OCI-LY3 (cell line): Measurements from ENCODE around the gene SLC6A6.
"Not testable (repeated sequence)": the region's sequence is repeated elsewhere in the genome, so short reads cannot be mapped to it uniquely, and the experiment has no call there.

Experiments used
- H2AFZ ChIP-seq: fragments of 200-600, 300-600 bp; shearing (Covaris generic); 2 replicates; pipeline ENCODE4 v1.6.0; 2014; ENCODE audit warnings: antibody characterized with exemption, low read depth, low read length
- H3K27ac ChIP-seq: fragments of 200-600, 300-600 bp; sonication (generic); 2 replicates; pipeline ENCODE4 v1.5.1; 2014; ENCODE audit warnings: mild to moderate bottlenecking, low read length, moderate library complexity, mixed read lengths
- H3K27me3 ChIP-seq: fragments of 200-600, 300-600 bp; sonication (generic); 2 replicates; pipeline ENCODE4 v1.6.1; 2014; ENCODE audit warnings: low read depth, low read length, mixed read lengths
- H3K36me3 ChIP-seq: fragments of 200-600, 300-600 bp; sonication (generic); replicated peaks from 2 replicates; pipeline ENCODE3; 2014; ENCODE audit warnings: low read depth, low read length, mixed read lengths
- H3K4me1 ChIP-seq: fragments of 300-600, 200-600 bp; sonication (generic); 2 replicates; pipeline ENCODE4 v1.6.1; 2014; ENCODE audit warnings: low read length, mixed read lengths
- H3K4me2 ChIP-seq: fragments of 200-600, 300-600 bp; sonication (generic); 2 replicates; pipeline ENCODE4 v1.6.1; 2014; ENCODE audit warnings: low read length, mixed read lengths
- H3K4me3 ChIP-seq: fragments of 300-600, 200-600 bp; sonication (generic); 2 replicates; pipeline ENCODE4 v1.5.1; 2014; ENCODE audit warnings: antibody characterized with exemption, mild to moderate bottlenecking, low read length, moderate library complexity
- H3K79me2 ChIP-seq: fragments of 300-600, 200-600 bp; shearing (Covaris generic); 2 replicates; pipeline ENCODE4 v1.6.1; 2014; ENCODE audit warnings: mild to moderate bottlenecking, low read length, mixed read lengths
- H3K9ac ChIP-seq: fragments of 300-600, 200-600 bp; shearing (Covaris generic); 2 replicates; pipeline ENCODE4 v1.6.0; 2014; ENCODE audit warnings: mild to moderate bottlenecking, low read length, moderate library complexity
- H3K9me3 ChIP-seq: fragments of 200-600, 300-600 bp; shearing (Covaris generic); 2 replicates; pipeline ENCODE4 v1.6.1; 2014; ENCODE audit warnings: low read length, mixed read lengths; ENCODE audit not compliant: insufficient read depth
- H4K20me1 ChIP-seq: fragments of 200-600, 300-600 bp; sonication (generic); 2 replicates; pipeline ENCODE4 v1.6.1; 2016; ENCODE audit warnings: low read length, mixed read lengths; ENCODE audit not compliant: insufficient read depth
- CTCF ChIP-seq: fragments of 200-600, 300-600 bp; sonication (generic); IDR thresholded peaks from 2 replicates; pipeline ENCODE4 v1.5.1; 2014; ENCODE audit warnings: antibody characterized with exemption, low read length, low read depth
- EZH2phosphoT487 ChIP-seq: fragments of 200-600 bp; shearing (Covaris generic); IDR thresholded peaks from 2 replicates; pipeline ENCODE4 v1.6.1; 2018; ENCODE audit warnings: antibody characterized with exemption, mixed run types, low read depth

Gene SLC6A6

GRCh38 chr3:14407203-14407602 is 4.8 kb downstream of the SLC6A6 start:
- H4K20me1 ChIP-seq = peaks cover 80% of the 10 kb centered on the region
- no peak overlapping the region for H3K9ac ChIP-seq

GRCh38 chr3:14409779-14410063 is 7.3 kb downstream of the SLC6A6 start:
- H4K20me1 ChIP-seq = peaks cover 96% of the 10 kb centered on the region
- H3K4me1 ChIP-seq = peaks cover 27% of the 10 kb centered on the region
- H3K4me2 ChIP-seq = not testable (repeated sequence)

More at GRCh38 chr3:14407203-14407602, 4.8 kb downstream of the SLC6A6 start:
- Histone ChIP-seq H2AFZ (no peak overlapping the region), H3K79me2 (peaks cover 98% of the 10 kb centered on the region), H3K36me3 (peaks cover 66% of the 10 kb centered on the region), H3K27me3 (no peaks in the 10 kb centered on the region), H3K27ac (no peak overlapping the region), H3K4me3 (no peak overlapping the region), H3K9me3 (no peaks in the 10 kb centered on the region), H3K4me2 (no peak overlapping the region), H3K4me1 (peaks cover 27% of the 10 kb centered on the region)
- TF ChIP-seq EZH2phosphoT487 (no peak), CTCF (no peak)

GRCh38 chr3:14410106-14410502 is 7.7 kb downstream of the SLC6A6 start:
- no peaks in the 10 kb centered on the region for H3K27me3 ChIP-seq
- no peak overlapping the region for H3K9ac ChIP-seq
- peaks cover 70% of the 10 kb centered on the region for H3K36me3 ChIP-seq
- no peak overlapping the region for H3K4me3 ChIP-seq
- no peak overlapping the region for H3K4me2 ChIP-seq
- no peak for TF ChIP-seq CTCF
- TF ChIP-seq EZH2phosphoT487 = no peak
- H2AFZ ChIP-seq = no peak overlapping the region
- H3K79me2 ChIP-seq = peaks cover 100% of the 10 kb centered on the region
- H3K4me1 ChIP-seq = peaks cover 23% of the 10 kb centered on the region
- H3K9me3 ChIP-seq = no peaks in the 10 kb centered on the region
- peaks cover 96% of the 10 kb centered on the region for H4K20me1 ChIP-seq
- H3K27ac ChIP-seq = no peak overlapping the region

More at GRCh38 chr3:14409779-14410063, 7.3 kb downstream of the SLC6A6 start:
- H3K27ac ChIP-seq, H3K9ac ChIP-seq, H2AFZ ChIP-seq, H3K27me3 ChIP-seq, H3K9me3 ChIP-seq, H3K4me3 ChIP-seq: not testable (repeated sequence)
- Histone ChIP-seq H3K36me3 (peaks cover 70% of the 10 kb centered on the region), H3K79me2 (peaks cover 100% of the 10 kb centered on the region)

GRCh38 chr3:14410503-14411165 is 8.2 kb downstream of the SLC6A6 start:
- no peak overlapping the region for H3K4me2 ChIP-seq
- H2AFZ ChIP-seq = no peak overlapping the region

More at GRCh38 chr3:14410503-14411165, 8.2 kb downstream of the SLC6A6 start:
- no peak overlapping the region for H3K4me3 ChIP-seq
- TF ChIP-seq EZH2phosphoT487 = no peak
- no peak for TF ChIP-seq CTCF
- peaks cover 100% of the 10 kb centered on the region for H3K79me2 ChIP-seq
- H3K36me3 ChIP-seq = peaks cover 68% of the 10 kb centered on the region
- peaks cover 18% of the 10 kb centered on the region for H3K4me1 ChIP-seq
- no peaks in the 10 kb centered on the region for H3K9me3 ChIP-seq
- H3K27me3 ChIP-seq = no peaks in the 10 kb centered on the region
- H3K9ac ChIP-seq = no peak overlapping the region
- H4K20me1 ChIP-seq = peaks cover 96% of the 10 kb centered on the region
- H3K27ac ChIP-seq = no peak overlapping the region
